HG03571 (cell line): ENCODE data around the gene RARRES2.
"Not testable (repeated sequence)": the region's sequence is repeated elsewhere in the genome, so short reads cannot be mapped to it uniquely, and the experiment has no call there.

Experiments used
- ATAC-seq: cut with Tn5 transposase; IDR thresholded peaks from one replicate; pipeline ENCODE4 v1.9.1; 2021; ENCODE audit not compliant: unreplicated experiment

The RARRES2 gene

GRCh38 chr7:150297978-150298377, 43.5 kb downstream of the RARRES2 start:
- ATAC-seq, result not testable (repeated sequence)

GRCh38 chr7:150296802-150297201, 44.6 kb downstream of the RARRES2 start:
- ATAC-seq, result not testable (repeated sequence)

GRCh38 chr7:150295614-150296013, 45.8 kb downstream of the RARRES2 start:
- not testable (repeated sequence) for ATAC-seq

GRCh38 chr7:150295027-150295426, 46.4 kb downstream of the RARRES2 start:
- not testable (repeated sequence) for ATAC-seq

GRCh38 chr7:150290317-150290716, 51.1 kb downstream of the RARRES2 start:
- ATAC-seq, result not testable (repeated sequence)

GRCh38 chr7:150288816-150289215, 52.6 kb downstream of the RARRES2 start:
- ATAC-seq, result not testable (repeated sequence)
